WERI-Rb-1 (cell line): Measurements from ENCODE around the gene BBLN.

Experiments
- DNase-seq: peaks from one replicate; pipeline ENCODE4 v3.0.0-alpha.2; 2020
- H3K27ac ChIP-seq: fragments of 250-450 bp; sonication (Bioruptor Pico); 2 replicates; pipeline ENCODE4 v1.5.1; 2020; ENCODE audit warnings: mild to moderate bottlenecking, moderate library complexity
- H3K27me3 ChIP-seq: fragments of 250-450 bp; sonication (Bioruptor Pico); 2 replicates; pipeline ENCODE4 v1.5.1; 2021; ENCODE audit warnings: mild to moderate bottlenecking, low read depth, moderate library complexity; ENCODE audit not compliant: insufficient read depth, severe bottlenecking
- H3K36me3 ChIP-seq: fragments of 250-450 bp; sonication (Bioruptor Pico); 2 replicates; pipeline ENCODE4 v1.5.1; 2020; ENCODE audit warnings: mild to moderate bottlenecking, moderate library complexity
- H3K4me3 ChIP-seq: 2 replicates; pipeline ENCODE4 v1.5.1; 2011; ENCODE audit warnings: low read depth, mild to moderate bottlenecking, control low read depth, low read length
- H3K9me3 ChIP-seq: fragments of 250-450 bp; sonication (Bioruptor Pico); 2 replicates; pipeline ENCODE4 v1.5.1; 2021; ENCODE audit warnings: mild to moderate bottlenecking, moderate library complexity; ENCODE audit not compliant: severe bottlenecking
- CTCF ChIP-seq: IDR thresholded peaks from 2 replicates; pipeline ENCODE4 v1.5.1; 2011; ENCODE audit warnings: low read depth, mild to moderate bottlenecking, control low read depth, inconsistent platforms, low read length

BBLN gene

GRCh38 chr9:128116104-128117083, 43.7 kb upstream of the BBLN start:
- Histone ChIP-seq H3K36me3 (peaks cover 30% of the 10 kb centered on the region), H3K27me3 (no peaks in the 10 kb centered on the region), H3K9me3 (peaks cover 6% of the 10 kb centered on the region), H3K27ac (no peak overlapping the region), H3K4me3 (no peak overlapping the region)
- TF ChIP-seq CTCF = no peak
- no peak for DNase-seq

GRCh38 chr9:128117613-128118471, 42.2 kb upstream of the BBLN start:
- H3K27ac ChIP-seq = no peak overlapping the region
- H3K36me3 ChIP-seq = peaks cover 43% of the 10 kb centered on the region
- TF ChIP-seq CTCF = peak; percentile 100
- H3K4me3 ChIP-seq = no peak overlapping the region
- peak; percentile 96 for DNase-seq
- H3K27me3 ChIP-seq = no peaks in the 10 kb centered on the region
- peaks cover 6% of the 10 kb centered on the region for H3K9me3 ChIP-seq

GRCh38 chr9:128118472-128118857, 41.6 kb upstream of the BBLN start:
- Histone ChIP-seq H3K9me3 (peaks cover 4% of the 10 kb centered on the region), H3K4me3 (no peak overlapping the region), H3K27ac (no peak overlapping the region), H3K36me3 (peaks cover 47% of the 10 kb centered on the region), H3K27me3 (no peaks in the 10 kb centered on the region)
- no peak for DNase-seq
- no peak for TF ChIP-seq CTCF

GRCh38 chr9:128118971-128119665, 40.9 kb upstream of the BBLN start:
- Histone ChIP-seq H3K27ac (no peak overlapping the region), H3K36me3 (peaks cover 49% of the 10 kb centered on the region), H3K4me3 (no peak overlapping the region), H3K9me3 (no peaks in the 10 kb centered on the region), H3K27me3 (no peaks in the 10 kb centered on the region)
- DNase-seq = no peak
- TF ChIP-seq CTCF = no peak

- no peak for DNase-seq
- no peak overlapping the region for H3K27ac ChIP-seq
These were observed 39.9 kb upstream of the BBLN start for GRCh38 chr9:128120061-128120740.

More at GRCh38 chr9:128120061-128120740, 39.9 kb upstream of the BBLN start:
- H3K36me3 ChIP-seq = peaks cover 51% of the 10 kb centered on the region
- no peak for TF ChIP-seq CTCF
- H3K27me3 ChIP-seq = no peaks in the 10 kb centered on the region
- no peak overlapping the region for H3K4me3 ChIP-seq
- H3K9me3 ChIP-seq = no peaks in the 10 kb centered on the region
